K562 (cell line): ENCODE measurements around the gene MOCS3. TPM values are rescaled to one million over a fixed set of nuclear protein-coding genes. Genes with fewer than 3 reads are reported as not detected.

Experiments used
- CTCFL ChIP-seq: IDR thresholded peaks from 2 replicates; pipeline ENCODE4 v1.6.1; 2011; ENCODE audit warnings: borderline replicate concordance, low read depth, mild to moderate bottlenecking, moderate library complexity, low read length; ENCODE audit not compliant: insufficient read depth, poor library complexity, severe bottlenecking
- ELF2 ChIP-seq: fragments of 250-450 bp; sonication (Bioruptor Pico); IDR thresholded peaks from 2 replicates; pipeline ENCODE4 v1.5.0; 2021; ENCODE audit warnings: mild to moderate bottlenecking
- KDM4B ChIP-seq, 2 experiments: fragments of 450-650 bp in 1 of 2; sonication (generic) in 1 of 2; IDR thresholded peaks; 2 replicates each; pipeline ENCODE4 v1.6.1; 2016 to 2017; ENCODE audit warnings: borderline replicate concordance in 2 of 2, antibody characterized with exemption in 1 of 2, low read depth in 1 of 2, mild to moderate bottlenecking in 1 of 2
- MCM2 ChIP-seq: fragments of 450-650 bp; IDR thresholded peaks from 2 replicates; pipeline ENCODE4 v1.6.1; 2017; ENCODE audit warnings: low read depth, mild to moderate bottlenecking
- SIX5 ChIP-seq, 2 experiments: IDR thresholded peaks; 2 replicates each; pipeline ENCODE4 v1.6.1; 2011; ENCODE audit warnings: low read length in 2 of 2, borderline replicate concordance in 1 of 2, low read depth in 1 of 2, mild to moderate bottlenecking in 1 of 2, moderate library complexity in 1 of 2; ENCODE audit not compliant: insufficient read depth in 1 of 2
- ZC3H8 ChIP-seq: fragments of 450-650 bp; IDR thresholded peaks from 2 replicates; pipeline ENCODE4 v1.6.1; 2017
- ZNF639 ChIP-seq, 2 experiments: fragments of 200-800 bp in 1 of 2; sonication (Bioruptor generic) in 1 of 2; sonication (generic) in 1 of 2; formaldehyde crosslinking in 1 of 2; IDR thresholded peaks in 1 of 2; conservative IDR thresholded peaks in 1 of 2; 2 replicates each; pipeline versions ENCODE4 v1.5.0 to v1.6.1; 2016 to 2020; ENCODE audit warnings: missing compliant biosample characterization in 1 of 2, missing genetic modification characterization in 1 of 2, missing genetic modification reagents in 1 of 2
- polyA plus RNA-seq, 8 experiments: library from polyadenylated mRNA; depleted of rRNA in 4 of 8; stranded (reverse) in 5 of 8; unstranded in 3 of 8; fragments of >200 nt; fragmentation: Nextera tagmentation in 2 of 8; fragmentation: Illumina TruSeq in 1 of 8; extraction: Ambion mirVana in 2 of 8; extraction: Trizol in 1 of 8; gene quantifications; 2 replicates each; pipeline versions ENCODE4 v1.2.1 to v1.2.3, GENCODE V29; 2011 to 2014; ENCODE audit warnings: inconsistent platforms in 1 of 8, missing spikeins in 1 of 8
- total RNA-seq, 7 experiments: library from RNA; depleted of rRNA in 6 of 7; stranded (reverse); fragments of >200 nt in 6 of 7; fragmentation: Illumina TruSeq in 2 of 7; extraction: Trizol in 2 of 7; gene quantifications; 2 replicates each; pipeline versions ENCODE4 v1.2.1 to v1.2.3, GENCODE V29; 2011 to 2021; ENCODE audit warnings: low replicate concordance in 1 of 7
- TF ChIP-seq, protein P1 (sequence below), 2 experiments: fragments of 450-650 bp; conservative IDR thresholded peaks; 2 replicates each; pipeline ENCODE4 v1.6.1; 2017; ENCODE audit warnings: mild to moderate bottlenecking in 2 of 2, moderate library complexity in 2 of 2

The MOCS3 gene
- total and polyA plus RNA-seq, 9 of the 15 experiments (the other 6 are each of a cell fraction or from before 2014, with no cell fraction given), result 0.70 to 6.2 (median 2.9) TPM

GRCh38 chr20:50930976-50931305 lies 27.7 kb upstream of the MOCS3 start (continued):
- TF ChIP-seq, protein P1, sequence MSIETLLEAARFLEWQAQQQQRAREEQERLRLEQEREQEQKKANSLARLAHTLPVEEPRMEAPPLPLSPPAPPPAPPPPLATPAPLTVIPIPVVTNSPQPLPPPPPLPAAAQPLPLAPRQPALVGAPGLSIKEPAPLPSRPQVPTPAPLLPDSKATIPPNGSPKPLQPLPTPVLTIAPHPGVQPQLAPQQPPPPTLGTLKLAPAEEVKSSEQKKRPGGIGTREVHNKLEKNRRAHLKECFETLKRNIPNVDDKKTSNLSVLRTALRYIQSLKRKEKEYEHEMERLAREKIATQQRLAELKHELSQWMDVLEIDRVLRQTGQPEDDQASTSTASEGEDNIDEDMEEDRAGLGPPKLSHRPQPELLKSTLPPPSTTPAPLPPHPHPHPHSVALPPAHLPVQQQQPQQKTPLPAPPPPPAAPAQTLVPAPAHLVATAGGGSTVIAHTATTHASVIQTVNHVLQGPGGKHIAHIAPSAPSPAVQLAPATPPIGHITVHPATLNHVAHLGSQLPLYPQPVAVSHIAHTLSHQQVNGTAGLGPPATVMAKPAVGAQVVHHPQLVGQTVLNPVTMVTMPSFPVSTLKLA (conservative IDR thresholded peaks at IDR 0.05), result no peak
- TF ChIP-seq MCM2, result no peak
- no peak for TF ChIP-seq ELF2 (CRISPR knock-in tag)
- no peak for TF ChIP-seq SIX5 (IDR thresholded peaks at IDR 0.05; ENCODE audit: borderline replicate concordance in 1 of 2, insufficient read depth in 1 of 2, low read depth in 1 of 2, low read length in 2 of 2)
- TF ChIP-seq KDM4B (IDR thresholded peaks at IDR 0.05; ENCODE audit: borderline replicate concordance in 2 of 2, low read depth in 1 of 2), result 0 out of 4 replicates have a peak, but pooled peaks of 1 of the 2 experiments have one; percentile 11
- peak; percentile 55 for TF ChIP-seq CTCFL
- TF ChIP-seq ZC3H8, result no peak
- no peak for TF ChIP-seq ZNF639 (CRISPR knock-in tag; conservative IDR thresholded peaks at IDR 0.05 in 1 of 2, IDR thresholded peaks at IDR 0.05 in 1 of 2)
